Measurements from ENCODE around the gene EXOC3L2. TPM values are rescaled to one million over a fixed set of nuclear protein-coding genes. Genes with fewer than 3 reads are reported as not detected.
A peak's percentile ranks its signal among the peaks of the same experiment; 100 is the strongest.

The EXOC3L2 gene
- total RNA-seq (2014; rRNA removed) (not detected in 2 replicates), Bru-seq, nascent RNA (percentile 3 among the genes with signal in this experiment), BruChase-seq, experiment 1, labeled RNA remaining after a 6-hour chase (percentile 3 among the genes with signal in this experiment), BruChase-seq, experiment 2, labeled RNA remaining after a 2-hour chase (not detected)
- long read RNA-seq, partial matches to known transcripts: 0 of 1 reads
- long read RNA-seq, other reads (novel, unspliced or antisense): 1 of 1 reads

- ChIA-PET CTCF (no interaction called here), POLR2A (ENCODE audit: unreplicated experiment) (no interaction called here)
- ATAC-seq (no peak), DNase-seq (no peak)
- H3F3A ChIP-seq (ENCODE audit: low read length, unreplicated experiment): no peaks in the 10 kb centered on the region
- H3K79me2 ChIP-seq (ENCODE audit: low read length): no peaks in the 10 kb centered on the region
- no peaks in the 10 kb centered on the region for H4K20me1 ChIP-seq (ENCODE audit: low read length)
- H3K27me3 ChIP-seq (ENCODE audit: low read length): no peaks in the 10 kb centered on the region
- TF ChIP-seq CTCF (conservative IDR thresholded peaks at IDR 0.05; ENCODE audit: low read depth, low read length) (no peak), EZH2 (IDR thresholded peaks at IDR 0.05; ENCODE audit: low read length, unreplicated experiment) (no peak), EZH2phosphoT487 (IDR thresholded peaks at IDR 0.05; ENCODE audit: borderline replicate concordance, low read length) (no peak)
- H3K4me1 ChIP-seq (ENCODE audit: insufficient read depth, low read length): peaks cover 3% of the 10 kb centered on the region; the same call in 1 of the 2 replicates
- no peaks in the 10 kb centered on the region for H3K9me3 ChIP-seq (ENCODE audit: low read length)
- no peak within 1 kb of the TSS for H3K4me2 ChIP-seq (ENCODE audit: low read length)
- H2AFZ ChIP-seq (ENCODE audit: low read length): no peak within 1 kb of the TSS
- H3K36me3 ChIP-seq (ENCODE audit: low read depth, low read length): no peaks in the 10 kb centered on the region
- H3K4me3 ChIP-seq (ENCODE audit: low read length): no peak within 1 kb of the TSS
- BruUV-seq (replicated peaks): no TSS peak
- no peak within 1 kb of the TSS for H3K9ac ChIP-seq (ENCODE audit: low read length)
- no peaks in the 10 kb centered on the region for H3K9me2 ChIP-seq (replicated peaks; ENCODE audit: low read length)
- H3K27ac ChIP-seq (ENCODE audit: low read length): no peak within 1 kb of the TSS
- intact Hi-C loops (cut with micrococcal nuclease): loop anchor here (5.0 kb wide), 2 partner anchors 48 to 83 kb away; partner anchors contain the start of gene NKPD1
Observed at GRCh38 chr19:45245334-45245787, at the start of gene EXOC3L2. Gene EXOC3L2, minus strand, starts transcription at chr19:45245407. Its CDS starts 6,362 bp downstream, at chr19:45239045.

GRCh38 chr19:45294291-45295029 lies 49.3 kb upstream of the EXOC3L2 start:
- CTCF ChIA-PET: no interaction called here
- no peak overlapping the region for H2AFZ ChIP-seq (ENCODE audit: low read length)
- intact Hi-C loops (cut with micrococcal nuclease): no loop called here
- no peak for DNase-seq
- no peak for TF ChIP-seq EZH2 (IDR thresholded peaks at IDR 0.05; ENCODE audit: low read length, unreplicated experiment)
- no peak for TF ChIP-seq CTCF (conservative IDR thresholded peaks at IDR 0.05; ENCODE audit: low read depth, low read length)
- H3K4me1 ChIP-seq (ENCODE audit: insufficient read depth, low read length): no peaks in the 10 kb centered on the region
- no peak overlapping the region for H3K4me2 ChIP-seq (ENCODE audit: low read length)
- no peaks in the 10 kb centered on the region for H3K9me3 ChIP-seq (ENCODE audit: low read length)
- no TSS peak for BruUV-seq (replicated peaks)
- POLR2A ChIA-PET (ENCODE audit: unreplicated experiment): no interaction called here
- no peaks in the 10 kb centered on the region for H4K20me1 ChIP-seq (ENCODE audit: low read length)
- no peak overlapping the region for H3K4me3 ChIP-seq (ENCODE audit: low read length)
- no peaks in the 10 kb centered on the region for H3K79me2 ChIP-seq (ENCODE audit: low read length)
- H3K9me2 ChIP-seq (replicated peaks; ENCODE audit: low read length): no peaks in the 10 kb centered on the region
- no peak for ATAC-seq
- no peak overlapping the region for H3K9ac ChIP-seq (ENCODE audit: low read length)
- H3K36me3 ChIP-seq (ENCODE audit: low read depth, low read length): no peaks in the 10 kb centered on the region
- no peaks in the 10 kb centered on the region for H3F3A ChIP-seq (ENCODE audit: low read length, unreplicated experiment)
- H3K27ac ChIP-seq (ENCODE audit: low read length): no peak overlapping the region
- no peaks in the 10 kb centered on the region for H3K27me3 ChIP-seq (ENCODE audit: low read length)

- intact Hi-C loops (cut with micrococcal nuclease): no loop called here
- Histone ChIP-seq H2AFZ (ENCODE audit: low read length) (no peak overlapping the region), H3K9me2 (replicated peaks; ENCODE audit: low read length) (no peaks in the 10 kb centered on the region), H3F3A (ENCODE audit: low read length, unreplicated experiment) (no peaks in the 10 kb centered on the region), H3K9ac (ENCODE audit: low read length) (no peak overlapping the region), H3K27me3 (ENCODE audit: low read length) (no peaks in the 10 kb centered on the region), H3K4me3 (ENCODE audit: low read length) (no peak overlapping the region), H4K20me1 (ENCODE audit: low read length) (no peaks in the 10 kb centered on the region), H3K27ac (ENCODE audit: low read length) (no peak overlapping the region), H3K9me3 (ENCODE audit: low read length) (no peaks in the 10 kb centered on the region), H3K4me1 (ENCODE audit: insufficient read depth, low read length) (no peaks in the 10 kb centered on the region), H3K36me3 (ENCODE audit: low read depth, low read length) (no peaks in the 10 kb centered on the region), H3K79me2 (ENCODE audit: low read length) (no peaks in the 10 kb centered on the region), H3K4me2 (ENCODE audit: low read length) (no peak overlapping the region)
- CTCF ChIA-PET: no interaction called here
- BruUV-seq (replicated peaks): no TSS peak
- POLR2A ChIA-PET (ENCODE audit: unreplicated experiment): no interaction called here
- TF ChIP-seq EZH2 (IDR thresholded peaks at IDR 0.05; ENCODE audit: low read length, unreplicated experiment) (no peak), CTCF (conservative IDR thresholded peaks at IDR 0.05; ENCODE audit: low read depth, low read length) (no peak), EZH2phosphoT487 (IDR thresholded peaks at IDR 0.05; ENCODE audit: borderline replicate concordance, low read length) (no peak)
- DNase-seq (peak; percentile 16), ATAC-seq (no peak)
Observed at GRCh38 chr19:45293682-45294081, 48.5 kb upstream of the EXOC3L2 start.
